Nephron (organoid): ENCODE results near the gene CKMT2.
A peak's percentile ranks its signal among the peaks of the same experiment; 100 is the strongest.
"Not testable (repeated sequence)": the region's sequence is repeated elsewhere in the genome, so short reads cannot be mapped to it uniquely, and the experiment has no call there.

Source experiments
- H3K27ac Mint-ChIP-seq, 3 experiments: 2 replicates each; pipeline ENCODE4 v1.8.0; 2020; ENCODE audit warnings: mixed read lengths in 3 of 3, mild to moderate bottlenecking in 2 of 3, moderate library complexity in 1 of 3
- H3K27me3 Mint-ChIP-seq: 2 replicates; pipeline ENCODE4 v1.8.0; 2021; ENCODE audit warnings: low read depth, mild to moderate bottlenecking, moderate library complexity, mixed read lengths
- H3K36me3 Mint-ChIP-seq: 2 replicates; pipeline ENCODE4 v1.8.0; 2020; ENCODE audit warnings: low read depth, mixed read lengths
- H3K4me1 Mint-ChIP-seq: 2 replicates; pipeline ENCODE4 v1.8.0; 2020; ENCODE audit warnings: mixed read lengths
- H3K4me3 Mint-ChIP-seq, 3 experiments: 2 replicates each; pipeline ENCODE4 v1.8.0; 2020; ENCODE audit warnings: mild to moderate bottlenecking in 3 of 3, mixed read lengths in 3 of 3, moderate library complexity in 2 of 3
- H3K9me3 Mint-ChIP-seq: 2 replicates; pipeline ENCODE4 v1.8.0; 2020; ENCODE audit warnings: mixed read lengths
- CTCF ChIP-seq, 3 experiments: fragments of 200-600 bp; sonication (generic); IDR thresholded peaks; one replicate each; pipeline ENCODE4 v1.5.0; 2021; ENCODE audit warnings: antibody characterized with exemption in 3 of 3; ENCODE audit not compliant: unreplicated experiment in 3 of 3

Gene CKMT2

GRCh38 chr5:81290146-81290545 is 57.0 kb downstream of the CKMT2 start:
- Mint-ChIP-seq H3K27ac (no peak overlapping the region), H3K36me3 (peaks cover 74% of the 10 kb centered on the region), H3K4me1 (no peaks in the 10 kb centered on the region), H3K4me3 (no peak overlapping the region), H3K27me3 (no peaks in the 10 kb centered on the region), H3K9me3 (peaks cover 38% of the 10 kb centered on the region)
- TF ChIP-seq CTCF (IDR thresholded peaks at IDR 0.05; ENCODE audit: unreplicated experiment in 3 of 3): no peak

DNA sequence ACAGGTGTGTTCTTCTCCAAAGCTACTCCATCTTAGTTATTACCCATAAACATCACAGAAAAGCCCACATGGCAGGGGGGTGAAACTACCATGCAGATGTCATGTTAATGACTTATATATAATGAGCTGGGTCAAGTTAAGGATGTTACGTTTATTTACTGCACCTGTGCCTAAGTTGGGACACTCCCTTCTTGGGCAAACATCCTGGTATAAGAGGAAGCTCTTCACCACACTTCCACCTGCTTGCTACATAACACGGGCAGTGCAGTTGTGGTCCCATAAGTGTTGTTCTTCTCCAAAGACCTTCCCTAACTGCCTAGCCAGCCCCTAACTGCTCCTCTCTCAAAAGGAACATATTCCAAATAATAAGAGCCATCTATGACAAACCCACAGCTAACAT is 59.0 kb downstream of the CKMT2 start:
- Mint-ChIP-seq H3K27me3 (no peaks in the 10 kb centered on the region), H3K4me3 (no peak overlapping the region), H3K27ac (no peak overlapping the region), H3K4me1 (no peaks in the 10 kb centered on the region), H3K36me3 (peaks cover 63% of the 10 kb centered on the region), H3K9me3 (peaks cover 38% of the 10 kb centered on the region)
- no peak for TF ChIP-seq CTCF (IDR thresholded peaks at IDR 0.05; ENCODE audit: unreplicated experiment in 3 of 3)

DNA sequence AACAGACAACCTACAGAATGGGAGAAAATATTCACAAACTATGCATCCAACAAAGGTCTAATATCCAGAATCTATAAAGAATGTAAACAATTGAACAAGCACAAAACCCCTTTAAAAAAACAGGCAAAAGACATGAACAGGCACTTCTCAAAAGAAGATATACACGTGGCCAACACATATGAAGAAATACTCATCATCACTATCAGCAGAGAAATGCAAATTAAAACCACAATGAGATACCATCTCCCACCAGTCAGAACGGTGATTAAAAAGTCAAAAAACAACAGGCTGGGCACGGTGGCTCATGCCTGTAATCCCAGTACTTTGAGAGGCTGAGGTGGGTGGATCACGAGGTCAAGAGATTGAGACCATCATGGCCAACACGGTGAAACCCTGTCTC is 60.9 kb downstream of the CKMT2 start:
- Mint-ChIP-seq H3K9me3 (peaks cover 38% of the 10 kb centered on the region), H3K36me3 (peaks cover 66% of the 10 kb centered on the region)
- not testable (repeated sequence) for H3K27me3 Mint-ChIP-seq, H3K4me3 Mint-ChIP-seq, H3K27ac Mint-ChIP-seq, H3K4me1 Mint-ChIP-seq

- no peak overlapping the region for H3K4me3 Mint-ChIP-seq
- H3K9me3 Mint-ChIP-seq: peaks cover 12% of the 10 kb centered on the region
- peaks cover 26% of the 10 kb centered on the region for H3K4me1 Mint-ChIP-seq
- H3K27ac Mint-ChIP-seq: no peak overlapping the region
- H3K27me3 Mint-ChIP-seq: no peaks in the 10 kb centered on the region
- no peak for TF ChIP-seq CTCF (IDR thresholded peaks at IDR 0.05; ENCODE audit: unreplicated experiment in 3 of 3)
- H3K36me3 Mint-ChIP-seq: peaks cover 31% of the 10 kb centered on the region
These were observed 64.4 kb downstream of the CKMT2 start for GRCh38 chr5:81297531-81297930.

DNA sequence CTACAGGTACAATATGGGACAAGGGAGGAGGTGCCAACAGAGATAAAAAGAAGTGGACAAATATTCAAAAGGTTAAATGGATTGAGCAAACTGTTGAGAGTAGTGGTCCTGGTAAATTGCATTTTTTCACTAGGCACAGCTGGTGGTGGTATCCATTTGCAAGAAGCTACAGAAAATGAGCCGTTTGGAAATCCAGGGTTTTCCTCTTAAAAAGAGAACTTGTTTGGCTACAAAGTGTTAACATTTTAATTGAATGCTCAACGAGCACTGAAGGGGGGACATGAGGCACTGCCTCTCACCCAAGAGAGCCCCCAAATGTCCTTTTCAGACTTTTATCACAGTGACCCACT is 67.8 kb downstream of the CKMT2 start:
- H3K4me1 Mint-ChIP-seq: peaks cover 31% of the 10 kb centered on the region
- peaks cover 12% of the 10 kb centered on the region for H3K36me3 Mint-ChIP-seq
- H3K4me3 Mint-ChIP-seq: peak overlapping the region; percentile 91 to 95 (median 92)
- TF ChIP-seq CTCF (IDR thresholded peaks at IDR 0.05; ENCODE audit: unreplicated experiment in 3 of 3): no peak
- no peaks in the 10 kb centered on the region for H3K27me3 Mint-ChIP-seq
- peak overlapping the region; percentile 90 to 97 (median 97) for H3K27ac Mint-ChIP-seq
- no peaks in the 10 kb centered on the region for H3K9me3 Mint-ChIP-seq

GRCh38 chr5:81301271-81302015 is 68.3 kb downstream of the CKMT2 start, which contains the start of gene ZCCHC9:
TSS of gene ZCCHC9 (plus strand) at chr5:81301587. CDS start at chr5:81304758, 3,171 bp downstream.
- Mint-ChIP-seq H3K27me3 (no peaks in the 10 kb centered on the region), H3K9me3 (no peaks in the 10 kb centered on the region)

More at GRCh38 chr5:81301271-81302015, 68.3 kb downstream of the CKMT2 start, which contains the start of gene ZCCHC9:
- Mint-ChIP-seq H3K4me1 (peaks cover 31% of the 10 kb centered on the region), H3K36me3 (peaks cover 12% of the 10 kb centered on the region), H3K27ac (peak within 1 kb of the TSS; percentile 90 to 97 (median 97)), H3K4me3 (peak within 1 kb of the TSS; percentile 91 to 95 (median 92))
- no peak for TF ChIP-seq CTCF (IDR thresholded peaks at IDR 0.05; ENCODE audit: unreplicated experiment in 3 of 3)
